ENCODE measurements around the gene PKNOX2. TPM values are rescaled to one million over a fixed set of nuclear protein-coding genes. Genes with fewer than 3 reads are reported as not detected.

Gene PKNOX2
- total RNA-seq, 1 experiment from 2014 or later: 3.7 TPM

- TF ChIP-seq IRF2 (CRISPR knock-in tag; IDR thresholded peaks at IDR 0.05; ENCODE audit: borderline replicate concordance, low read depth): no peak
- TF ChIP-seq FOXK1 (CRISPR knock-in tag; IDR thresholded peaks at IDR 0.05): no peak
- TF ChIP-seq, protein P1, sequence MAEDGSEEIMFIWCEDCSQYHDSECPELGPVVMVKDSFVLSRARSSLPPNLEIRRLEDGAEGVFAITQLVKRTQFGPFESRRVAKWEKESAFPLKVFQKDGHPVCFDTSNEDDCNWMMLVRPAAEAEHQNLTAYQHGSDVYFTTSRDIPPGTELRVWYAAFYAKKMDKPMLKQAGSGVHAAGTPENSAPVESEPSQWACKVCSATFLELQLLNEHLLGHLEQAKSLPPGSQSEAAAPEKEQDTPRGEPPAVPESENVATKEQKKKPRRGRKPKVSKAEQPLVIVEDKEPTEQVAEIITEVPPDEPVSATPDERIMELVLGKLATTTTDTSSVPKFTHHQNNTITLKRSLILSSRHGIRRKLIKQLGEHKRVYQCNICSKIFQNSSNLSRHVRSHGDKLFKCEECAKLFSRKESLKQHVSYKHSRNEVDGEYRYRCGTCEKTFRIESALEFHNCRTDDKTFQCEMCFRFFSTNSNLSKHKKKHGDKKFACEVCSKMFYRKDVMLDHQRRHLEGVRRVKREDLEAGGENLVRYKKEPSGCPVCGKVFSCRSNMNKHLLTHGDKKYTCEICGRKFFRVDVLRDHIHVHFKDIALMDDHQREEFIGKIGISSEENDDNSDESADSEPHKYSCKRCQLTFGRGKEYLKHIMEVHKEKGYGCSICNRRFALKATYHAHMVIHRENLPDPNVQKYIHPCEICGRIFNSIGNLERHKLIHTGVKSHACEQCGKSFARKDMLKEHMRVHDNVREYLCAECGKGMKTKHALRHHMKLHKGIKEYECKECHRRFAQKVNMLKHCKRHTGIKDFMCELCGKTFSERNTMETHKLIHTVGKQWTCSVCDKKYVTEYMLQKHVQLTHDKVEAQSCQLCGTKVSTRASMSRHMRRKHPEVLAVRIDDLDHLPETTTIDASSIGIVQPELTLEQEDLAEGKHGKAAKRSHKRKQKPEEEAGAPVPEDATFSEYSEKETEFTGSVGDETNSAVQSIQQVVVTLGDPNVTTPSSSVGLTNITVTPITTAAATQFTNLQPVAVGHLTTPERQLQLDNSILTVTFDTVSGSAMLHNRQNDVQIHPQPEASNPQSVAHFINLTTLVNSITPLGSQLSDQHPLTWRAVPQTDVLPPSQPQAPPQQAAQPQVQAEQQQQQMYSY (CRISPR knock-in tag; IDR thresholded peaks at IDR 0.05): no peak
- TF ChIP-seq NR3C1 (CRISPR knock-in tag; conservative IDR thresholded peaks at IDR 0.05; ENCODE audit: low read depth): no peak
- TF ChIP-seq SMAD4 (CRISPR knock-in tag; IDR thresholded peaks at IDR 0.05): no peak
- TF ChIP-seq ZBTB43 (CRISPR knock-in tag; IDR thresholded peaks at IDR 0.05): no peak
- TF ChIP-seq, protein P2, sequence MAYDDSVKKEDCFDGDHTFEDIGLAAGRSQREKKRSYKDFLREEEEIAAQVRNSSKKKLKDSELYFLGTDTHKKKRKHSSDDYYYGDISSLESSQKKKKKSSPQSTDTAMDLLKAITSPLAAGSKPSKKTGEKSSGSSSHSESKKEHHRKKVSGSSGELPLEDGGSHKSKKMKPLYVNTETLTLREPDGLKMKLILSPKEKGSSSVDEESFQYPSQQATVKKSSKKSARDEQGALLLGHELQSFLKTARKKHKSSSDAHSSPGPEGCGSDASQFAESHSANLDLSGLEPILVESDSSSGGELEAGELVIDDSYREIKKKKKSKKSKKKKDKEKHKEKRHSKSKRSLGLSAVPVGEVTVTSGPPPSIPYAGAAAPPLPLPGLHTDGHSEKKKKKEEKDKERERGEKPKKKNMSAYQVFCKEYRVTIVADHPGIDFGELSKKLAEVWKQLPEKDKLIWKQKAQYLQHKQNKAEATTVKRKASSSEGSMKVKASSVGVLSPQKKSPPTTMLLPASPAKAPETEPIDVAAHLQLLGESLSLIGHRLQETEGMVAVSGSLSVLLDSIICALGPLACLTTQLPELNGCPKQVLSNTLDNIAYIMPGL (CRISPR knock-in tag; IDR thresholded peaks at IDR 0.05): no peak
- TF ChIP-seq, protein P3, sequence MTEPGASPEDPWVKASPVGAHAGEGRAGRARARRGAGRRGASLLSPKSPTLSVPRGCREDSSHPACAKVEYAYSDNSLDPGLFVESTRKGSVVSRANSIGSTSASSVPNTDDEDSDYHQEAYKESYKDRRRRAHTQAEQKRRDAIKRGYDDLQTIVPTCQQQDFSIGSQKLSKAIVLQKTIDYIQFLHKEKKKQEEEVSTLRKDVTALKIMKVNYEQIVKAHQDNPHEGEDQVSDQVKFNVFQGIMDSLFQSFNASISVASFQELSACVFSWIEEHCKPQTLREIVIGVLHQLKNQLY (CRISPR knock-in tag; IDR thresholded peaks at IDR 0.05): no peak
- TF ChIP-seq, protein P4, sequence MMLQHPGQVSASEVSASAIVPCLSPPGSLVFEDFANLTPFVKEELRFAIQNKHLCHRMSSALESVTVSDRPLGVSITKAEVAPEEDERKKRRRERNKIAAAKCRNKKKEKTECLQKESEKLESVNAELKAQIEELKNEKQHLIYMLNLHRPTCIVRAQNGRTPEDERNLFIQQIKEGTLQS (CRISPR knock-in tag; conservative IDR thresholded peaks at IDR 0.05): no peak
- TF ChIP-seq SP1 (CRISPR knock-in tag; conservative IDR thresholded peaks at IDR 0.05): no peak
- TF ChIP-seq FOXJ3 (CRISPR knock-in tag; IDR thresholded peaks at IDR 0.05; ENCODE audit: borderline replicate concordance): no peak
- no peak for TF ChIP-seq MAX (CRISPR knock-in tag; IDR thresholded peaks at IDR 0.05)
- TF ChIP-seq CREM (CRISPR knock-in tag; IDR thresholded peaks at IDR 0.05): no peak
- ChIA-PET CTCF (interaction anchor here (0.7 to 1.5 kb wide), 4 partner anchors 13 to 274 kb away, joined by 3 to 6 read pairs (median 4); no protein-coding TSS in a partner anchor), POLR2A (no interaction called here)
- no peak for DNase-seq (ENCODE audit: low spot score)
- peaks cover 9% of the 10 kb centered on the region for H3K4me1 Mint-ChIP-seq
- peaks cover 12% of the 10 kb centered on the region for H3K9me3 Mint-ChIP-seq
- no peak overlapping the region for H3K27ac Mint-ChIP-seq
- H3K36me3 Mint-ChIP-seq: no peaks in the 10 kb centered on the region; the same call in 1 of the 2 replicates
- no peak for ATAC-seq
- H3K4me3 Mint-ChIP-seq: no peak overlapping the region
- H3K27me3 Mint-ChIP-seq (ENCODE audit: low read depth): peaks cover 41% of the 10 kb centered on the region
Measured at GRCh38 chr11:125154378-125155099, 10.0 kb upstream of the PKNOX2 start.

GRCh38 chr11:125155100-125155444 is 9.5 kb upstream of the PKNOX2 start:
- peaks cover 7% of the 10 kb centered on the region for H3K4me1 Mint-ChIP-seq
- no peak for TF ChIP-seq ZNF671 (CRISPR knock-in tag; IDR thresholded peaks at IDR 0.05)
- no peak for TF ChIP-seq E2F5 (CRISPR knock-in tag; IDR thresholded peaks at IDR 0.05)
- TF ChIP-seq, protein P5, sequence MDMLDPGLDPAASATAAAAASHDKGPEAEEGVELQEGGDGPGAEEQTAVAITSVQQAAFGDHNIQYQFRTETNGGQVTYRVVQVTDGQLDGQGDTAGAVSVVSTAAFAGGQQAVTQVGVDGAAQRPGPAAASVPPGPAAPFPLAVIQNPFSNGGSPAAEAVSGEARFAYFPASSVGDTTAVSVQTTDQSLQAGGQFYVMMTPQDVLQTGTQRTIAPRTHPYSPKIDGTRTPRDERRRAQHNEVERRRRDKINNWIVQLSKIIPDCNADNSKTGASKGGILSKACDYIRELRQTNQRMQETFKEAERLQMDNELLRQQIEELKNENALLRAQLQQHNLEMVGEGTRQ (CRISPR knock-in tag; IDR thresholded peaks at IDR 0.05): no peak
- TF ChIP-seq ZNF317 (CRISPR knock-in tag; IDR thresholded peaks at IDR 0.05; ENCODE audit: borderline replicate concordance, low read depth): no peak
- TF ChIP-seq, protein P6, sequence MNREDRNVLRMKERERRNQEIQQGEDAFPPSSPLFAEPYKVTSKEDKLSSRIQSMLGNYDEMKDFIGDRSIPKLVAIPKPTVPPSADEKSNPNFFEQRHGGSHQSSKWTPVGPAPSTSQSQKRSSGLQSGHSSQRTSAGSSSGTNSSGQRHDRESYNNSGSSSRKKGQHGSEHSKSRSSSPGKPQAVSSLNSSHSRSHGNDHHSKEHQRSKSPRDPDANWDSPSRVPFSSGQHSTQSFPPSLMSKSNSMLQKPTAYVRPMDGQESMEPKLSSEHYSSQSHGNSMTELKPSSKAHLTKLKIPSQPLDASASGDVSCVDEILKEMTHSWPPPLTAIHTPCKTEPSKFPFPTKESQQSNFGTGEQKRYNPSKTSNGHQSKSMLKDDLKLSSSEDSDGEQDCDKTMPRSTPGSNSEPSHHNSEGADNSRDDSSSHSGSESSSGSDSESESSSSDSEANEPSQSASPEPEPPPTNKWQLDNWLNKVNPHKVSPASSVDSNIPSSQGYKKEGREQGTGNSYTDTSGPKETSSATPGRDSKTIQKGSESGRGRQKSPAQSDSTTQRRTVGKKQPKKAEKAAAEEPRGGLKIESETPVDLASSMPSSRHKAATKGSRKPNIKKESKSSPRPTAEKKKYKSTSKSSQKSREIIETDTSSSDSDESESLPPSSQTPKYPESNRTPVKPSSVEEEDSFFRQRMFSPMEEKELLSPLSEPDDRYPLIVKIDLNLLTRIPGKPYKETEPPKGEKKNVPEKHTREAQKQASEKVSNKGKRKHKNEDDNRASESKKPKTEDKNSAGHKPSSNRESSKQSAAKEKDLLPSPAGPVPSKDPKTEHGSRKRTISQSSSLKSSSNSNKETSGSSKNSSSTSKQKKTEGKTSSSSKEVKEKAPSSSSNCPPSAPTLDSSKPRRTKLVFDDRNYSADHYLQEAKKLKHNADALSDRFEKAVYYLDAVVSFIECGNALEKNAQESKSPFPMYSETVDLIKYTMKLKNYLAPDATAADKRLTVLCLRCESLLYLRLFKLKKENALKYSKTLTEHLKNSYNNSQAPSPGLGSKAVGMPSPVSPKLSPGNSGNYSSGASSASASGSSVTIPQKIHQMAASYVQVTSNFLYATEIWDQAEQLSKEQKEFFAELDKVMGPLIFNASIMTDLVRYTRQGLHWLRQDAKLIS (CRISPR knock-in tag; IDR thresholded peaks at IDR 0.05; ENCODE audit: borderline replicate concordance): no peak
- TF ChIP-seq FOXP1 (CRISPR knock-in tag; IDR thresholded peaks at IDR 0.05; ENCODE audit: borderline replicate concordance): no peak
- TF ChIP-seq TCF7 (CRISPR knock-in tag; IDR thresholded peaks at IDR 0.05; ENCODE audit: low read depth): no peak

More at GRCh38 chr11:125155100-125155444, 9.5 kb upstream of the PKNOX2 start:
- ChIA-PET CTCF (interaction anchor here (0.7 to 1.5 kb wide), 3 partner anchors 13 to 274 kb away, joined by 3 to 6 read pairs (median 4); no protein-coding TSS in a partner anchor), POLR2A (no interaction called here)
- ATAC-seq (no peak), DNase-seq (ENCODE audit: low spot score) (no peak)
- Mint-ChIP-seq H3K4me3 (no peak overlapping the region), H3K27me3 (ENCODE audit: low read depth) (peaks cover 37% of the 10 kb centered on the region), H3K27ac (no peak overlapping the region), H3K36me3 (no peaks in the 10 kb centered on the region; the same call in 1 of the 2 replicates), H3K9me3 (peaks cover 12% of the 10 kb centered on the region)

Data from WTC11 (cell line).